GDM1 (cell line): Measurements from ENCODE around the gene ZNF774.
"Not testable (repeated sequence)": the region's sequence is repeated elsewhere in the genome, so short reads cannot be mapped to it uniquely, and the experiment has no call there.

Source experiments
- DNase-seq: peaks from one replicate; lab custom pipeline; 2025; lab: John Stamatoyannopoulos, UW

Gene ZNF774

GRCh38 chr15:90388462-90389380 lies 36.6 kb downstream of the ZNF774 start:
- DNase-seq, result peak; percentile 36

GRCh38 chr15:90389513-90389912 lies 37.4 kb downstream of the ZNF774 start:
- DNase-seq, result no peak

GRCh38 chr15:90393040-90393439 lies 41.0 kb downstream of the ZNF774 start:
- no peak for DNase-seq

GRCh38 chr15:90394074-90394473 lies 42.0 kb downstream of the ZNF774 start:
- DNase-seq, result no peak

- DNase-seq, result no peak
Measured at GRCh38 chr15:90394748-90395442, 42.8 kb downstream of the ZNF774 start.

GRCh38 chr15:90396321-90396720 lies 44.2 kb downstream of the ZNF774 start:
- DNase-seq, result no peak

- no peak for DNase-seq
Measured at GRCh38 chr15:90400005-90400758, 48.1 kb downstream of the ZNF774 start.

- DNase-seq, result peak; percentile 58
Measured at GRCh38 chr15:90400759-90401314, 48.8 kb downstream of the ZNF774 start.

GRCh38 chr15:90401495-90401894 lies 49.4 kb downstream of the ZNF774 start:
- no peak for DNase-seq

- DNase-seq, result no peak
Measured at GRCh38 chr15:90402223-90402622, 50.1 kb downstream of the ZNF774 start.

GRCh38 chr15:90402767-90403166 lies 50.7 kb downstream of the ZNF774 start:
- DNase-seq, result no peak

GRCh38 chr15:90405055-90405607 lies 53.0 kb downstream of the ZNF774 start:
- DNase-seq, result no peak

- DNase-seq, result no peak
Measured at GRCh38 chr15:90407336-90407735, 55.3 kb downstream of the ZNF774 start.

GRCh38 chr15:90407871-90408317 lies 55.8 kb downstream of the ZNF774 start:
- DNase-seq, result no peak

GRCh38 chr15:90408657-90409056 lies 56.6 kb downstream of the ZNF774 start:
- DNase-seq, result no peak

GRCh38 chr15:90409587-90409986 lies 57.5 kb downstream of the ZNF774 start:
- DNase-seq, result not testable (repeated sequence)

GRCh38 chr15:90410316-90410715 lies 58.2 kb downstream of the ZNF774 start:
- DNase-seq, result not testable (repeated sequence)

GRCh38 chr15:90411176-90411575 lies 59.1 kb downstream of the ZNF774 start:
- DNase-seq, result no peak
